SH-SY5Y (cell line): ENCODE measurements around the gene CHIT1.

ENCODE experiments used
- GATA2 ChIP-seq: IDR thresholded peaks from 2 replicates; pipeline ENCODE4 v1.6.1; 2011; ENCODE audit warnings: mild to moderate bottlenecking, low read depth, low read length
- GATA3 ChIP-seq: IDR thresholded peaks from 2 replicates; pipeline ENCODE4 v1.6.1; 2011; ENCODE audit warnings: low read depth, mild to moderate bottlenecking, low read length, moderate library complexity

DNA sequence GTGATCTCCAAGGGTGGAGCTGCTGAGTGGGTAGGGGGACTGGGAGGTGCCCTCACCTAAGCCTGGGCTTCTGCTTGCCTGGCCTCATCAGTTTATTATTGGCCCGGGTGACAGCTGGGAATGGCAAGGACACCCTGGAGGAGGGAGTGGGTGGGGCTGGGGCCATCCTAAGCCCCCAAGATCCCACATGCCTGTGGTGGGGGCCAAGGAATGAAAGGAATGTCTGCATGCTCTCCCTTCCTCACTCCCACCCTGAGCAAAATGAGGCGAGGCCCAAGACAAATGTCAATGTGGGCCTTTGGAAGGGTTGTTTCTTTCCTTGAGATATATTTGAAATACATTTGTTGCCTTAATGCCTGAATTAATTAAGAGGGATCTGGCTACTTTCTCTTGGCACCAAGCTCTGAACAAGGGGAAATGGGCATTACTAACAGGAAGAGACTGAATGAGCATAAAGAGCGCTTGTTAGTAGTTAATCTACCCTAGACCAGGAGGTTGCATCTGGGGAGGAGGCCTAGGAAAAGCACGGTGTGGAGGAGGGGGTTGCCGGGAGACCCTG lies 23.3 kb downstream of the CHIT1 start:
- no peak for TF ChIP-seq GATA2
- no peak for TF ChIP-seq GATA3
